Ramos (cell line): ENCODE results near the gene UROC1.

Experiments
- in situ Hi-C: fragments of 300-500 bp; cut with MboI; formaldehyde crosslinking; loops from one replicate; pipeline ENCODE4 v1.14.3; 2022; ENCODE audit warnings: low sequenced_read_pairs; ENCODE audit not compliant: unreplicated experiment

Gene UROC1

DNA sequence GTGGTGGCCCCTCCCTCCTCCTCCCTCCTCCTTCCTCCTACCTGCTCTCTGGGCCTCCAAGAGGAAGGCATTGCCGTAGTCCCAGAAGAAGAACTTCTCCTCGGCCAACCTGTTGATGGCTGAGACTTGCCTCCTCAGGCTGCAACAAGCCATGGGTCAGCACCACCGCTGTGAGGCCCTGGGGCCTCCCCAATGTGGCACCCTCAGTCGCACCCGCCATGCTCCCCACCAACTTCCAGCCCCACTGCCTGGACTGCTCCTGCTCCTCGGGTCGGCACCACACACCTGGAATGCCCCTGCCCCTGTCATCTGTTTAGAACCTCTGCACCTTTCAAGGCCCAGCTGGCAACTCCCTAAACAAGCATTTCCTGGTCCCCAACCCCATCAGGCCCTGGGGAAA is 17.6 kb downstream of the UROC1 start:
- in situ Hi-C loops, result no loop called here

DNA sequence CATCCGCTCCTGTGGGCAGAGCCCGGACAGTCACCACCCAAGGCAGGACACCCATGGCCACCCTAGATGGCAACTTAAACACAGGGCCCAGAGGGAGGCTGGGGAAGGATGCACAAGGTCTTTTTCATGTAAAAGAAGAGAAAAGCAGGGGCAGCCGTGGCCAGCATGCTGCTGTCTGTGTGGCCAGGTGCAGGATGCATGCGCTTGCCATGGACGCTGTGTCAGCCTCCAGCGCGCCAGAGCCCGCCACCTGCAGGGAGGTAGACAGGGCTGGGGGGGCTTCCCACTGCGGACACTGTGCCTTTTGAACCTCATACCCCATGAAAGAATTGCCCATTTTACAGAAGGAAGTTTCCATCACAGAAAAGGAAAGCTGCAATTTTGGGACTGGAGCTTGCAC is 18.2 kb downstream of the UROC1 start:
- in situ Hi-C loops, result no loop called here

DNA sequence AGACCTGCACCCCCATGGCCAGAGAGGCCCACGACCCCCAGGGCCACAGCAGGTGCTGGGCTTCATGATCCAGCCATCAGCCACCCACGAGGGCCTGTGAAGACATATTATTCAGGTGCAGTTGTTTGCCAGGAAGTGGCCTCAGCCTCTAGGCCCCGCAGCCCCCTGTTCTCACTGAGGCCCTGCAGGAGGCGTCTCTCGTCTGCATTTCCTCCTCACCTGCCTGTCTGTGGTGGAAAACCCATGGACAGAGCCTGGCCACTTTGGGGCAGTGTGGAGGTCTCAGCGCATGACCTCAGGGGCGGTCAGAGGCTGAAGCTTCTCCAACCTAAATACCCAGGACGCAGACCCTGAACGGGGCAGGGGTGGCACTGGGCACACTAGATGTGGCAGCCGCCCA is 18.6 kb downstream of the UROC1 start:
- in situ Hi-C loops, result no loop called here

DNA sequence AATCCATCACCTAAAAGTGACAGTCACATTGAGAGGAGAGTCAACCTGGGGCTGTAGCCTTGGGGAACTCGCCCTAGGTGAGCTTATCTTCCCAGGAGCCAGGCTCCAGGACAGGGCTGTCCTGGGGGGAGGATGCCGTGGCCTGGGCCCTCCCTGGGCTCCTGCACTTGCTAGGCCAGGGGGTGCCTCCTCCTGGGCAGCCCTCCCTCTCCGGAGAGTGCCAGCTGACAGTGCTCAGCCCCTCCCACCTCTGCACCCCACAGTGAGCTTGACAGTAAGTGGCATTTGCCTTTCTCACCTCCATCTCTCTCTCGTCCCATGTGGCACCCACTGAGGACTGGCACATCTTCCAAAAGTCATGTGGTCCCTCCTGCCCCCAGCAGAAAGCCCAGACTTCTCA is 19.1 kb downstream of the UROC1 start:
- in situ Hi-C loops, result no loop called here

DNA sequence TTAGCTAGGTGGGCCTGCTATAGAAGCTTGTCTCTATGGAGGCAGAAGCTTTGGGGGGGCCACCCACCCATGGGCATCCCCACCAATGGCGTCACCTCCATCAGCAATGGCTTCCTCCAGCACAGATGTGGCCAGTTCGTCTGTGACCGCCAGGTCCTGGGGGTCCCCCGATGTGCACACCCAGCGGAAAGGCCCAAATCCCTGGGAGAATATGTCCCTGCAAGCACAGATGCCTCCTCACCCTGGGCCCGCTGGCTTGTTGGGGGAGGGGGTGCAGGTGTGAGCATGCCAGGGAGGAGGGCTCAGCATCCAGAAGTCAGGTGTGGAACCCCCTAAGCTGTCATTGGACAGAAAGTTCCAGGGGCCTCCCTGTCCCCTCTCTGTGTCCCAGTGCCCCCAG is 19.6 kb downstream of the UROC1 start:
- in situ Hi-C loops, result no loop called here

DNA sequence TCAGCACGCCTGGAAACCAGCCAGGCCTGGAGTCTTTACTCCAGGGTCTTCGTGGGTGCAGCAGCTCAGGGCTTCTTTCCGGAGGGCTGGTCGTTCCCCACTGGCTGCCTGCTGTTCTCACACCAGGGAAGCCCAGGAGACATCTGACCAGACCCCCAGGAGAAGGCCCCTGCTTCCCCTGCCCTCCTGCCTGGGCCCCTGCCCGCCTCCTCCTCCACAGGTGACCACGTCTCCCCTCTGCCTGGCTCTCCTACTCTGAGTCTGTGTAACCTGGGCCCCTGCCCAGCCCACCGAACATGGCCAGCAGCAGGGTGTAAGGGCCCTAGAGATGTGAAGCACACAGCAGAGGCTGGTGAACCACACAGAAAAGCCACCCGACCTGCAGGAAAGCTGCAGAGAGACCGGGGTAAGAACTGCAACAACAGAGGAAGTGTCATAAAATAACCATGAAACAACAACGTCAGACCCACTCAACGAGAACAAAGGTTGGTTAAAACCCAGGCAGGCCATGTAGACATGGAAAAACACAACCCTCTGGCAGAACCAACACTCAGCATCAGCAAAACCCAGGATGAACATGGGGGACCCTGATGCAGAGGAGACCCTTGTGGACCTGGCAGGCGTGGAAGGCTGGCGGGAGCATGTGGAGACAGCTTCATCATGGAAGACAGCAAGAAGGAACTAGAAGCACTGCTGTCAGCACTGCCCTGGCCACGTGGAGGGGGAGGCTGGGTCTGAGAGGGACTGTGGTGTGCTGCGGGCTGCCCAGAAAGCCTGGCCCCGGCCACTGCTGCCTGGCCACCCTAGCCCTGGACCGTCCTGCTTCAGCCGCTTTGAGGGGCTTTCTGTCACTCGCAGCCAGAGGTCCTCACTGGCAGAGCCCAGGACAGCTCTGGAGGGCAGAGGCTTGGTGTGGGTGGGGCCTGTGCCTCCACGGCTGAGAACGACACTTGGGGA is 20.4 kb downstream of the UROC1 start:
- in situ Hi-C loops, result no loop called here

DNA sequence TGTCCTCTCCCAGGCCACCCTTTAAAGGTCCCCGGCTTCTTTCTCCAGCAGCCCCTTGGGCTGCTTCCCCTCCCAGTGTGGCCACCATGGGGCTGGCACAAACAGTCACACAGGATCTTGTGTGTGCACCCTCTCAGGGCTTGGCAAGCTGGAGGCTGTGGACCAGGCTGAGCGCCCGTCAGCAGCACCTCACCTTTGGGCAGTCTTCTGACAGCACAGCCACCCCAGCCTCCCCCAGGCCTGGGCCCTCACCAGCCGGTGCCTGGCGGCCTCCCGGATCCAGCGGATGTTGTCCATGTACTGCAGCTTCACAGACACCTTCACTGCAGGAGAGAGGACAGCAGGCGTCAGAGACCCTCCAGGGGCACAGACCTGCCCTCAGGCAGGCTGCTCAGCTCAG is 21.8 kb downstream of the UROC1 start:
- in situ Hi-C loops, result no loop called here

DNA sequence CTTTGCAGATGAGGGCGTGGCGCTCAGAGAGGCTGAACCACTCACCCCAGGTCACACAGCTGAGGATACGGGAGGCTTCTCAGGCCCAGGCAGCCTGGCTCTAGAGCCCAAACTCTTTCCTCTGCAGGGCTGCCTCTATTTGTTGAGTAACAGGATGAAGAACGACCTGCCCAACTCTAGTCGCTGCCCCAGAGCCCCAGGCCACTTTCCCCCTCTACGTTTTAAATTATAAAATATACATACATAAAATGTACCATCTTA is 22.7 kb downstream of the UROC1 start:
- in situ Hi-C loops, result no loop called here

DNA sequence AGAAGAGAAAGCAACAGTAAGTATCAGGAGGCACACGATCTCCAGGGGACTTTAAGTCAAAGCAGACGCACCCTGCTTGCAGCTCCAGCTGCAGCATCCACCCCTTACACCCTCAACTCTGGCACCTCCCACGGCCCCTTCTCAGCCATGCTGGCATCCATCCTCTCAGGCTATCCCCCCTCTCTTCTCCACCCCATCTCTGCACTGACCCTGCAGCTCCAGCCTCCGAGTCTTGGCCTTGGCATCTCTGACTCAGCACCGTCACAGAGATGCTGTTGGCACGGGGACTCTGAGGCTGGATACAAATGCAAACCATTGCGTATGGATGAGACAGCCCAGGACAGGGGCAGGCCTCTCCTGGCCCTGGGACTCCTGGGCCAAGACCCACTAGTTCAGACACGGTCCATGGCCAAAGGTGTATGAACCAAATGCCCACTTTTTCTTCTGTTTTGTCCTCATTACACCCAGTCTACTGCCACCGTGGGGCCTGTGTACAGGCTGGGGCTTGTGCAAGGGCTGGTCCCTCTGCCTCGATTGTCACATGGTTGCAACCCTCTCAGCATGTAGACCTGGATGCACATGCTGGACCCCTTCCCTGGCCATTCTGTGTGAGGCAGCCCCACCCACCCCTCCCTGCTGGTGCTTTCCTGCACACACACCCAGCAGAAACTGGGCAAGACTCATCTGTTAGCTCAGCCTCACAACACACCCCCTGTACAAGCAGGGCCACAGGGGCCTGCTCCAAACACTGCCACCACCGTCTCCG is 23.2 kb downstream of the UROC1 start:
- in situ Hi-C loops, result no loop called here

DNA sequence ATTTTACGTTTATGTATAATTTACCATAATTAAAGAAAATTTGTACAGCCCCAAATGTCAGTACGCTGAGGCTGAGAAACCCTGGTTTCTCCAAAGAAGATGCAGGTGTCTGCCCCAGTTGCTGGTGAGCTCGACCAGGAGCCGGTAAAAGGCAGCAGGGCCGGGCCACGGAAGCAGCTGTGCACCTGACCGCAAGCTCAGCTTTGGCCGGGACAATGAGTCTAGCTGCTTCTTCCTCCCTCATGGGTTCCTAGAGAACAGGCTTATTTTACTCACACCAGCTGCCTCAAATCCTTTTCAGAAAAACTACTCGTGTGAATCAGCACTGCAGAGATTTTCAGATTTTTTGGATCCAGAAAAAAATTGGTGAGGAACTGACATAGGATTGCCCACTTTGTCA is 23.8 kb downstream of the UROC1 start:
- in situ Hi-C loops, result no loop called here

DNA sequence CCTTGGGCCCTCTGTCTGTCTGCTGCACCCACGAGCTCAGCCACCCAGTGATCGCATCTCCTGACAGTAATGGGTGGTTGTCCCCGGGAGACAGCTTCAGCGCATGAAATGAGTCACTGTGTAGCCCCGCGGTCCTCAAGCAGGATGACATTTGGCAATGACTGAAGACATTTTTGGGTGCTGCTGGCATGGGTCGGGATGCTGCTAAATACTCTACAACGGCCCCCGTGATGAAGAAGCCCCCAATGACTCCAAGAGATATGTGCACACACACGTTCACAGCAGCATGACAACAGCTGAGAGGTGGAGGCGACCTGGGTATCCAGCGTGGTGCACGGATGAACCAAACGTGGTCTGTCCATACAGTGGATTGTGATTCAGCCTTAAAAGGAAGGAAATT is 24.5 kb downstream of the UROC1 start:
- in situ Hi-C loops, result no loop called here

DNA sequence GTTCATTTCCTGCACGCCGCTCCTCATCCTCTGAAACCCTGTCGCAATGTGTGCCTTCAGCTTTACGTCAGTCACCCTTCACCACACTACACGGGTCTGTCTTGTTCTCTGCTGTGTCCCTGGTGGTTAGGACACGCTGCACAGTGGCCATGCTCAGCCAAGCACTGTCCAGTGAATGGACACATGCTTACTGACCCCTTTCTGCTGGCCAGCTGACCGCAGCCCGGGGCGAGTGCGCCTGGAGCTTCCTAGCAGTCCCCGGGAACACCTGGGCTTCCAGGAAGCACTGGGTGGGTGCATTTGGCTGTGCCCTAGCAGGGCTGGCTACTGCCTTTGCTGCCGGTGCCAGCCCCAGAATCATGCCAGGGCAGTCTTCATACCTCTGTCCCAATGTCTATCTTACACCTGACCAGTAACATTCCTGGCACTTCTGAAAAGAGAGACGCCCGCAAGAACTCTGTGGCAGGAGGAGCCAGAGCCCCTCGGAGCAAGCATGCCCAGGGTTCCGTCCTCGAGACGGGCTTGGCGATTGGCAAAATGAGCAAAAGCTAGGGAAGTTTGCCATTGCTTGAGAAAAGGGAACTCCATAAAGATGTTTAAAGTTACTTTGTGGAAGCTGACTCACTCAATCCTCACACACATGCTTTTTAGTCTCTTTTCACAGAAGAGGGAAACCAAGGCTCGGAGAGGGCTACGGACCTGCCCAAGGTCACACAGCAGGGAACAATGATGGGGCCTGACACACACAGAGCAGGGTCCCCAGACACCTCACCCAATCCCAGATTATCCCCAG is 26.2 kb downstream of the UROC1 start:
- in situ Hi-C loops, result no loop called here

DNA sequence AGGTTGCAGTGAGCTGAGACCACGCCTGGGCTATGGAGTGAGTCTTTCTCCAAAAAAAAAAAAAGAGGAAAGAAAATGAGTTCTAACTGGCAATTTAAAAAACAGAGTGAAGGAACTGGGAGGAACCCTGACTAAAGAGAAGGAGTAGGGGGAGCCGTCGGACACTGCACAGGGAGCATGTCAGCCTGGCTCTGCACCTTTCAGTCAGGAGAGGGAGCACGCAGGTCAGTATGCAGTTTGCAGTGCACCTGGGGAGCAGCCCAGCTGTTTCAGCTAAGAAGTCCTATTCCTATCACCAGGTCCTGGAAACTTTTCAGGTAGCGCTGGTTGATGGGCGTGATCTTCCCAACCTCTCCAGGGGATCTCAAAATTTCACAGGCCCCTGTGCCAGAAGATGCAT is 27.0 kb downstream of the UROC1 start:
- in situ Hi-C loops, result no loop called here

DNA sequence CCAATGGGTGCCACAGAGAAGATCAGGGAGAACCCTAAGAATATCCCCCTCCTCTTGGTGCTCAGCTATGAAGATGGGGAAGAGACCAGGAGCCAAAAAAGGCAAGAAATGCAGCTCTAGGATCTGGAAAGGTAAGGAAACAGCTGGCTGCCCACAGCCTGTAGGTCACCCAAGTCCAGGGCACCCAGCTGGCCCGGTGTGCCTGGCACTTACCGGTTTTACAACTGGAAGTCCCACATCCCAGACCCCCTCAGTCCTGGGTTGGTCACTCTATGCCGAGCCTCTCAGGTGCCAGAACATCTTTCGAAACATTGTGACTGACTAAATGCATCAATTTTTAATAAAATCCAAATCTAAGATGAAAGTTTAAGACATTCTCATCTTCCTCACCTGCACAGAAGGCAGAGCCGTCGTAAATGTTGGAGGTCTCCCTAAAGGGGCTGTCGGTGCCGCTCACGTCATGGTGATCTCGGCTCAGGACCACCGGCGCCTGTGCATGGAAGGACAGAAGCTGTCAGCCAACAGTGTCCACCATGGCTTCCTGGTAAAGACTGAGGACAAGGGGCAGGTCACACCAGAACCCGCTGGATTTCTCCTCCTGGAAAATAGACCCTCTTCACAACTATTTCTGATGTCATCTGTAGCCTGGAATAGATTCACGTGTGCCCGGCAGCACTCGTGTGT is 28.5 kb downstream of the UROC1 start:
- in situ Hi-C loops, result no loop called here

DNA sequence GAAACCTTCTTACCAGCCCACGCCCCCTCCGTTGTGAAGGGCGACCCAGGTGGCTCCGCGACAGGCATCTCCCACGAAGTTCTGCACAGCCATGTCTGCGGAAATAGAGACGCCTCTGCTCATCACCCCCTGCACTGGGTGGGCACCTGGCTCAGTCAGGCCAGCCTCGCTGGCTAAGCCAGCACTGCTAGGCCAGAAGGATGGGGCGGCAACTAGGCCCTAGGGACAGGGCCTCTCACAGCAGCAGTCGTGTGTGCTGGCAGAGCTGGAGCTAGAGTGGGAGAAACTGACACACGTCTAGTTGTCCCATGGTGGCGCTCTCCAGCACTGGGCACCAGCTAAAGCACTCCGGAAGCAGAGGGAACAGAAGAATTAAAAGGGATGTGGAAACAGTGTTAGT is 29.4 kb downstream of the UROC1 start:
- in situ Hi-C loops, result no loop called here

DNA sequence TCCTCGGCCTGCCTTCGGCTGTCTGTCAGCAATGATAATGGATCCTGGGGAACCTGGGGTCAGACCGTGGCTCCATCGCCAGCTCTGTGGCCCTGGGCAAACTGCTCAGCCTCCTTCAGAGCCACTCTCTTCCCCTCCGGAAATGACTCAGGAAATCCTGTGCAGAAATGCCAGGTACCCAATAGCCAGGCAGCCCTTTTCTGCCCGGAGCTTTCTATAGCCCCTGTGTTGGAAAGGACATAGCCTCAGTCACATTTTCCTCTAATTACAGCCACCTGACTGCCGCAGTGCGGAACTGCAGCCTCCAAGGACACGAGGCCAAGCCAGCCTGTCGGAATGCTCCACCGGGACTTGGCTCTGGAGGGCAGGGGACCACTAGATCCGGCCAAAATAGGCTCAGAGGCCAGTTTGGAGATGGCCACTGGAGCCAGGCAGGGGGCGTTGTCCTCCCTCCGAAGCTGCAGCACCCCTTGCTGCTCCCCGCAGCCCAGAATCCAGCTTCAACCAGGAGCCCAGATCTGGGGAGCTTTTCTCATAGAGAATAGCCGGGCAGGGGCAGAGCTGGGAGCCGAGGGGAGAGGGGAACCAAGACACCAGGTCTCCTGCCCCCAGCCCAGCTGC is 30.3 kb downstream of the UROC1 start:
- in situ Hi-C loops, result no loop called here

DNA sequence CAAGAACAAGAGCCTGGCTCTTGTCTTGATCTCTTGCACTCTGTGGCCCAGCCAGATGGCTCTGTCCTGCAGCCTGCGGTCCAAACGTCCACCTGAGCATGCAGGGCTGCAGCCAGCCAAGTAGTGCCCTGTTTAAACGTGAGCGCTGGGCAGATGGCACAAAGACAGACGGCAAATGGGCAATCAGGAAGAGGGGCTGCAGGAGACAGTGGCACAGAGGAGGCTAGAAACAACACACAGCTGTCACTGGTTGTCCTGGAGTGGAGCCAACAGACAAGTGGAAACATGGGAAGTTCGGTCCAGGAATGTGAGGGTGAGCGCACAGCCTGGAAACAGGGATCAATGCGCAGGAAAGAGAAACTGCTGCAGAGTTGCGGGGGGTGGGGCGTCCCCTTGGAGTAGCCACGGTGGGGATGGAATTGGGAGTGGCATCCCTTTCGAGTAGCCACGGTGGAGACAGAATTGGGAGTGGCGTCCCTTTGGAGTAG is 31.2 kb downstream of the UROC1 start:
- in situ Hi-C loops, result no loop called here

DNA sequence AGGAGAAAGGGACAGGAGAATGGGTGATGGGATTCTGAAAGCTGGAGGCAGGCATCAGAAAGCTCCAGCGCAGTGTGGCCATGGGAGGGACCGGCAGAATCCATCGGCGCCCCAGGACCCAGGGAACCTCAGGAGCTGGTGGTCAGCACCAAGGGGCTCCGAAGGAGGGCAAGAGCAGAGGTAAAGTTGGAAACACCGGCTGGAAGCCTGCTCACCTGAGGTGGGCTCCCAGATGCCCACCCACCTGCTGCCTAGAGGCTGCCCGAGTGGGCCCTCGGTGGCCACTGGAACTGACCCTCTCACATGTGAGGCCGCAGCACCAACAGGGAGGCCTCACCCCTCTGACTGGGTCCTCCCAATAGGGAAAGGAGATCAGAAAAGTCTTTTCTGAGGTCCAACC is 31.6 kb downstream of the UROC1 start:
- in situ Hi-C loops, result no loop called here

DNA sequence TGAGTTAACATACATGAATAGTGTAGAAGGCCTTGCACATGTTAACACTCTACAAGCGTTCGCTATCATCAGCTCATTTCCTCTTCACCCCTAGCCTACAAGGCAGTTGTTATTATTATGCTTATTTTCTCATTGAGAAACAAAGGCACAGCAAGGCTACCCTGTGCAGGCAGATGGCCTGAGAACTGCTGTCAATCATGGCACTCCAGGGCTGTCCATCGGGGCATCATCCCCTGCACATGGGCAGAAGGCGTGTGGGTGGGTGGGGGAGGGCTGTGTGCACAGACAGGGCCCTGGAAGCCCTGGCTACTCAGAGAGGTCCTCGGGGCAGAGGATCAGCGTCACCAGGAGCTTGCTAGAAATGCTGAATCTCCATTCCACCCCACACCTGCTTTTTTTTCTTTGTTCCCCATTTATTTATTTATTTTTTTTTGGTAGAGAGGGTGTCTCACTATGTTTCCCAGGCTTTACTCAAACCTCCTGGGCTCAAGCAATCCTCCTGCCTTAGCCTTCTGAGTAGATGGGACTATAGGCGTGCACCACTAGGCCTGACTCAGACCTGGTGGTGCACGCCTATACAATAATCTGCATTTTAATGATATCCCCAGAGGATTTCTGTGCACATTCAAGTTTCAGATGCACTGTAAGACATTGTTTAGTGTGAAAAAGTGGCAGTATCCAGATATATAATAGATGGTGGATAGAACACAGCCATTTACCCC is 32.2 kb downstream of the UROC1 start:
- in situ Hi-C loops, result no loop called here
